Frontal cortex (tissue), 4 donors: ENCODE results near the gene ZFPM1. TPM values are rescaled to one million over a fixed set of nuclear protein-coding genes. Genes with fewer than 3 reads are reported as not detected.

Experiments used
- DNase-seq, 2 donors: peaks; one replicate each; pipeline ENCODE4 v3.0.0; 2012; ENCODE audit warnings: low spot score in 2 of 2
- FAIRE-seq: peaks from 2 replicates; lab custom pipeline; 2012; peaks lifted over from hg19 to GRCh38; lab: Jason Lieb, UNC
- total RNA-seq: library from RNA; depleted of rRNA; stranded (reverse); fragments of >200 nt; gene quantifications from one replicate; pipeline ENCODE4 v1.2.3, GENCODE V29; 2014
- donor health status: control.
- donor health status: control.
- donor health status: control.

The ZFPM1 gene
- total RNA-seq, 1 donor from 2014 or later: 1.2 TPM

DNA sequence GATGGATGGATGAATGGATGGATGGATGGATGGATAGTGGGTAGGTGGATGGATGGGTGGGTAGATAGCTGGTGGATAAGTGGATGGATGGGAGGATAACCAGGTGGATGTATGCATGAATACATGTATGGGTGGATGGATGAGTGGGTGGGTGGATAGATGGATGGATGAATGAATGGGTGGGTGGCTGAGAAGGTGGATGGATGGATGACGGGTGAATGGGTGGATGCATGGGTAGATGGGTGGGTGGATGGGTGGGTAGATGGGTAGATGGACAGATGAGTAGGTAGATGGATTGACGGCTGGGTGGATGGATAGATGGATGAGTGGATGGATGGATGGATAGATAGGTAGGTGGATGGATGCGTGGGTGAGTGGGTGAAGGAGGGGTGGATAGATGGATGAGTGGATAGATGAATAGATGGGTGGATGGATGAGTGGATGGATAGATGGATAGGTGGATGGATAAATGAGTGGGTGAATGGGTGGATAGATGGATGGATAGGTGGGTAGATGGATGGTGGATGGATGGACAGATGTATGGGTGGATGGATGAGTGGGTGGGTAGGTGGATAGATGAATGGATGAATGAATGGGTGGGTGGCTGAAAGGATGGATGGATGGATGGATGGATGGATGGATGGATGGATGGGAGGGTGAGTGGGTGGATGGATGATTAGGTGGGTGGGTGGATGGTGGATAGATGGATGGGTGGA lies 67.0 kb downstream of the ZFPM1 start:
- no peak for FAIRE-seq
- no peak for DNase-seq

- no peak for DNase-seq
- FAIRE-seq: no peak
Measured at GRCh38 chr16:88521674-88522073, 68.6 kb downstream of the ZFPM1 start.

DNA sequence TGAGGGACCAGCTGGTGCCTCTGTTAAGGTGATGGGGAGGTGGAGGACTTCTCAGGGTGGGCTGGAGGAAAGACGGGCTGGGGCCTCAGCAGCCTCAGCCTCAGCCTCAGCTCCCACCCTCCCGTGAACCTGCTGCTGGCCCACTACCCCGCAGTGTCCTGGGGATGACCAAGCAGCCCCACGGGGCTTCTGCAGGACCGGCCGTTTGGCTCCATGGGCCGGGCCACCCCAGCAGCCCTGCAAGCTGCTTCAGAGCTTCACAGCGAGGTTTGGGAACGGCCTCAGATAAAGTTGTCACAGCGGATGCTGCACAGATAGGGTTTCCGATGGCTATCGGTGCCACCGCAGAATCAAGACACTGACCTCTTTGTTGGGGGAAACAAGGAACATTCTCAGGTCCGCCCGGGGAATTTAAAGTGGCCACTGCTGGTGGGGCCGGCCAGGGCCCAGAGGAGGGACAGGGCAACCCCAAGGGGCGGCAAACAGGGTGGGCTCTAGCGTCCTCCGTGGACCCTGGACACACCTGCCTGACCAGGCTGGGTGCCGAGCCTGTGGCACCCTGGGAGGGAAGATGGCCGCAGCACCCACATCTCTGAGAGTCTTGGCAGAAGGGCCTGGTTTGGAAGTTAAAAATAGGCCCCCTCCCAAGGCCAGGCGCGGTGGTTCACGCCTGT lies 69.3 kb downstream of the ZFPM1 start:
- FAIRE-seq: no peak

DNA sequence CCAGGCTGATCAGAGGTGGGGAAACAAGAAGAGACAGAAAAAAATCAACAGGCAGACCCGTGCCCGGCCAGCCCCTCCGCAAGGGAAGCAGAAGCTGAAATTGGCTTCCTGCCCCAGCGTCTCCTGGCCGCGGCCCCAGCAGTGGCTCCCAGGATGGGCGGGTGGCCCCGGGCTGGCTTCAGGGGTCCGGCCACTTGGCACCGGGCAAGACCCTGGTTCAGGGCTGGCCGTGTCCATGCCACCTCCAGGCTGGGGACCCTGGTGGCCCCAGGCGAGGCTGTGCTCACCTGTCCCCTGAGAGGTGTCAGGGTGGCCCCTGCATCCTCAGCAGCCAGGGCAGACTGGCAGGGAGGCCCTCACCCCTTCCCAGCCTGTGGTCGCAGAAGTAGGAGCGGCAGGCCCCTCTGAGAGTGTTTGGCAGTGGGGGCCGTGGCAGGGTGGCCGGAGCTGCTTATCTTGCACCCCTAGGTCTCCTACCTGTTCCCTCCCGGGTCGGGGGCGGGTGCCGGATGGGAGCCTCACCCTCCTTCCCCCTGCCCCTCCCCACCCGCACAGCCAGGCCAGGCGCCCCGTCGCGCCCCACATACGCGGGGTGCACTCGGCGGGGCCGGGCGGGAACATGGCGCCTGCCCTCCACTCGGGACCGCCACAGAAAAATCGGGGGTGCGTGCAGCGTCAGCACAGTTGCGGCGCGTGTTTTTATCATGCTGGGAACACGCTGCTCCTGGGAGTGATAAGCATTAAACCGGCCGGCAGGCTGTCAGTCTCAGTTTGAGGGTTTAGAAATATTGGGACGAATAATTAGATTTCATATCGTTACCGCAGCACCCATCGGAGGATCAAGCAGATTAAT lies 70.5 kb downstream of the ZFPM1 start:
- DNase-seq: no peak
- no peak for FAIRE-seq

More for the DNA sequence above, 69.3 kb downstream of the ZFPM1 start:
- DNase-seq: no peak

GRCh38 chr16:88524274-88524972 lies 71.3 kb downstream of the ZFPM1 start:
- DNase-seq: no peak
- FAIRE-seq: no peak

DNA sequence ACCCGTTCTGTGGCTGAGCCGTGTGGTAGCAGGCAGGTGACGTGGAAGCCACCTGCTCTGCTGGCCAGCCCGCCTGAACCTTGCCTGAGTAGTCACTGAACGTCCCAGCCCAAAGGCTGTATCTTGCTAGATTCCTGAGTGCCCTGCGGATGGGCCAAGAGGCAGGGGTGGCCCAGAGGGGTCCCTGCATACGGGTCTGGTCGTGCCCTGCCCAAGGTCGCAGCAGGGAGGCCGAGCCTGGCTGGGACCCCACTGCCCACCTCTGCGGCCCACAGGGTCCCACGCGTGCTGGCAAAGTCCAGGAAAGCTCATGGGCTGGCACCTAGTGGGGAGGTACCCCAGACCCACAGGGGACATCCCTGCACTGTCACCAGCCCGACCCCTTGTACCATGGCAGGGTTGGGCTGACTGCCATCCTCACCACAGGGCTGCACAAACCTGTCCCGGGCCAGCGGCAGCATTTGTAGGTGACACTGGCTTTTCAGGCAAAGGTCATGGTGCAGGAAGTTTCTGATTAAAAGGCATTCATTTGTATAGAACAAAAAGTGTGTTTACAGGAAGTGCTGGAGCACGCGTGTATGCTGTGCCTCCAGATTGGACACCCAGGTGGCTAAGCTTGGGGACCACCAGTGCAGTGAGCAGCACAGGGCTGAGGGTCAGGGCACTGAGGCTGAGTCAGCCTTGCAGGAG lies 72.0 kb downstream of the ZFPM1 start:
- DNase-seq (no peak), FAIRE-seq (no peak)

- DNase-seq (no peak), FAIRE-seq (no peak)
Measured at GRCh38 chr16:88525663-88525990, 72.5 kb downstream of the ZFPM1 start.

DNA sequence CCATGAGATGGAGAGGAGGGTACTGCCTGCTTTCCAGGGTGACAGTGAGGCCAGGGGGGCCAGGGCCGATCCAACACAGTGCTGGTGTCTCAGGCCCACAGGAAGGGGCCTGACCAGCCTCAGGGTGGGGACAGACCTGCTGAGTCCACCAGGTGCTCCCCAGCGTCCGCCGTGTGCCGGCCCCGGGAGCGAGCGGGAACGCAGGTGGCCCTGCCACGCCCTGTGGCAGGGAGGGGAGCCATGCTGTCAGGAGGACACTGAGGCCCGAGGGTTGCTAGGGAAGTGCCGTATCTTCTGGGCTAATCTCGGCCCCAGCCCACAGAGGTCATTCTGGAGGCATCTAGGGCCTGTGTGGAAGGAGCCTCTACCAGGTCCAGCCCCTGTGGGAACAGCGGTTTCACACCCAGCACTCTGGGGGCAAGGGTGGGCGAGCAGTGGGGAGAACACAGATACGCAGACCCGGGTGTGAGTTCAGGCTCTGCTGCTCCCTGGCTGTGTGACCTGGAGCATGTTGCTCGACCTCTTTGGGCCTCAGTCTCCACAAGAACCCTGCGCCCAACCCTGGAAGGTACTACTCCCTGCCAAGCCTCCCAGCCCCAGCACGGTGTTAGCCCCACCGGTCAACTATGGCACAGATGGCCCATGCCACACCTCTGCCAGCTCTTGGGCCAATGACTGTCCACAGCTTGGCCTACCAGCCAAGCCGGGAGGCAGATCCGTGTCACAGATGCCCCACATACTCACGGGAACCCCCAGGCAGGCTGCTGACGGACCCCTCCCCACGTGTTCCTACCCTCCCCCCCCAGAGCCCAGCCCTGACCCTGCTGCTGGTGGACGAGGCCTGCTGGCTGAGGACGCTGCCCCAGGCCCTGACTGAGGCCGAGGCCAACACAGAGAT lies 73.2 kb downstream of the ZFPM1 start:
- no peak for FAIRE-seq
- DNase-seq: no peak

GRCh38 chr16:88526906-88527185 lies 73.8 kb downstream of the ZFPM1 start:
- FAIRE-seq (no peak), DNase-seq (no peak)

DNA sequence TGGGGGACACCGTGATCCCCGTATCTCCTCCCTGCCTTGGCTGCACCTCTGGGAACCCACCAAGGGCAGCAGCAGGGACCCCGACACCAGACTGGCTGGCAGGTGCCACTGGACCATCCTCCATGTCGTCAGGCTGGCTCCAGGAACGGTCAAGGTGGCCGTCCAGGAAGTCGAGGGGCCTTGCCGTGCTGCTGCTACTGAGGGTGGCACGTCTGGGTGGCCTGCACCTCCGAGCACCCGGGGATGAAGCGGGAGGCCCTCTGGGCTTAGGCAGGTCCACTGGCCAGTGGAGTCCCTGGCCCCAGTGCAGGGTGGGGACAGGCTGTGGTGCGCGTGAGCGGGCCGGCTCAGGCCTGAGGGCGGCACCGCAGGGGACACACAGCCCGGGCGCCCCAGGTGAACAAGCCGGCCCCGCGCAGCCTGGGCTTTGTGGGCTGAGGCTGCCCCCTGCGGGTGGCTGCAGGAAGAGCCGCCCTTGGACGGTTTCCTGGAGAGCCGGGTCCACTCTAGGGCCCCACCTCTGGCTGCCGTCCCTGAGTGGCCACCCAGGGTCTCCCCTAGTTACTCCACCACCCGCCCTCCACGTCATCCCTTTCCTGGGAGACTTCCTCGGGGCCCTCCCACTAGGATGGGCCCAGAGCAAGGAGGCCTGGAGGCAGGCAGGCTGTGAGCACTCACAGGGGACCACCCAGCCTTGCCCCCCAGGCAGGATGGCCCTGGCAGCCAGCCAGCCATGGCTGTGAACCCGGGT lies 74.3 kb downstream of the ZFPM1 start:
- DNase-seq (peak; percentile 79 to 85), FAIRE-seq (no peak)

- DNase-seq: no peak
- FAIRE-seq: no peak
Measured at GRCh38 chr16:88527937-88528743, 75.1 kb downstream of the ZFPM1 start.

GRCh38 chr16:88528902-88529318 lies 75.8 kb downstream of the ZFPM1 start:
- no peak for DNase-seq
- FAIRE-seq: no peak

DNA sequence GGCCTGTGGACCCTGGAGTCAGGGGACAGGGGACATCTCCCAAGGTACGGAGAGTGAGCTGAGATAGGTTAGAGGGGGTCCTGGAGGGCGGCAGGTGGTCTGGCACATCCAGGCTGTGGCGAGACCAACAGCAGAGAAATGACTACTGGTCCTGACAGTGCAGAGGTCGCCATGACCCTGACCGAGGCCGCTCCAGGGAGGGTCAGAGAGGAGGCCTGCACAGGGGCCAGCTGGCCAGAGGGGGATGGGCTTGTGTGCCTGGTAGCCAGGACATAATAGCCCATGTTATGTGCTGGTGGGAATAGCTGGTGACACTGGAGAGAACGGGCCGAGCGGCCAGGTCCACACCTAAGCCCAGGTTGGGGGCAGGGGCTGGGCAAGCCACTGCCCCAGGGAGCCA lies 76.5 kb downstream of the ZFPM1 start:
- DNase-seq: no peak
- FAIRE-seq: no peak

- FAIRE-seq (no peak), DNase-seq (no peak)
Measured at GRCh38 chr16:88530051-88530857, 77.2 kb downstream of the ZFPM1 start.

DNA sequence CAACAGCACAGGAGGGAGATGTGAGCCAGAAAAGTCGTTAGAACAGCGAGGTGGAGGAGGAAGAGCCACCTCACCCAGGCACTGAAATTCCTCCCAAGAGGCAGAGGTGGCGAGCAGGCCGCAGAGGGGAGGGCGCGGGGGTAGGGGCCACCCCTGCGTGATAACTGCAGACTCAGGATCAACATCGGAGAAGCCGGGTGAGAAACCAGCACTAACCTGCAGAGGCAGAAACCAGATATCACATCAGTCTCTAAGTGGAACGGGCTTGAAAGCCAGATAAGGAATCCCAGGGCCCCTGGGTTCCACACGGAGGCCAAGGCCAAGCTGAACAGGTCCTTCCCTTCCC lies 77.8 kb downstream of the ZFPM1 start:
- no peak for FAIRE-seq
- DNase-seq: no peak

GRCh38 chr16:88531346-88531745 lies 78.3 kb downstream of the ZFPM1 start:
- DNase-seq (no peak), FAIRE-seq (no peak)

DNA sequence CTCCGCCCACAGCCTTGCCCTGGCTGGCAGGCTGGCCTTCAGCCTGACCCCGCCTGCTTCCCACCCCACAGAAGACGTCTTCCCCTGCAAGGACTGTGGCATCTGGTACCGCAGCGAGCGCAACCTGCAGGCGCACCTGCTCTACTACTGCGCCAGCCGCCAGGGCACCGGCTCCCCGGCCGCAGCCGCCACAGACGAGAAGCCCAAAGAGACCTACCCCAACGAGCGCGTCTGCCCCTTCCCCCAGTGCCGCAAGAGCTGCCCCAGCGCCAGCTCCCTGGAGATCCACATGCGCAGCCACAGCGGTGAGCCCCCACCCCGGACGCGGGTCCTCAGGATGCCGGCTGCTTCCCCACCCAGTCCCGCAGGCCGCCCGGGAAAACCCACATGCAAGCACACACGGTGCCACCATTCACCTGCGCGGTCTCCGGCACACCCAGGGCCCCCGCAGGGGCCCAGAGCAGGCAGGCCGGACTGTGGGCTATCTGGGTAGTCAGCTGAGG lies 78.9 kb downstream of the ZFPM1 start:
- DNase-seq: no peak
- no peak for FAIRE-seq
